ENCODE measurements around the gene DLG2.

Gene DLG2

DNA sequence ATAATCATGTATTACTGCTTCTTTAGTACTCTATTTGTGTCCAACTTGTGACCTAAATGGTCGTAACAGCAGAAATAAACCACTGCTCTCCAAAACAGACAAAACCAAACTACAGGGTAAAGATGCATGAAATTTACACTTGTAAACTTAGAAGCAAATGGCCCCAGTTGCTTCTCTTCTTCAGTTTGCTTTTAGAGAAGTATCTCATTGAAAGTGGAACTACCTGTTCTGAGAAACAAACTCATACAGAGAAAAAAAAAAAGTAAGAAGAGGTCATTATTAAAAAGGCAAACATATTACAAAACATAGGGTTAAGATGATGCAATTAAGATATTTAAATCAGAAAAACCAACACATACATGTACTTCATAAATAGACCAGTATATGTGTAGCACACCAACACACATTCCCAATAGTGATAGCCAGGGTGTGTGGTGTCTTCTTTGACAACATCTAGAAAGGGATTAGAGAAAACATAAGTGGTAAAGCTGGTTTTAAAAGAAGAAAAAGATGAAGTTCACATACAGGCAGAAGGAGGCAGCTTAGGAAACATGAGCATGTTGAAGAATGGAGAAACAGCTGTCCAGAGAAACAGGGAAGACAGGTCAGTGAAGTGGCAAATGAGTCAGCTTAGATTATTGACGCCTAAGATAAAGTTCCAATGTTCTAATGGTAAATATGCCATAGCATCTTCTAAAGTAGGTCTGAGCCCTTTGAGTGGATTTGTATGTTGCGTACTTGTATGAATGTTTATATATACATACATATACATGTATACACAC is 1496.3 kb downstream of the DLG2 start:
- no peak for DNase-seq (ENCODE audit: low read depth in 2 of 2)

DNA sequence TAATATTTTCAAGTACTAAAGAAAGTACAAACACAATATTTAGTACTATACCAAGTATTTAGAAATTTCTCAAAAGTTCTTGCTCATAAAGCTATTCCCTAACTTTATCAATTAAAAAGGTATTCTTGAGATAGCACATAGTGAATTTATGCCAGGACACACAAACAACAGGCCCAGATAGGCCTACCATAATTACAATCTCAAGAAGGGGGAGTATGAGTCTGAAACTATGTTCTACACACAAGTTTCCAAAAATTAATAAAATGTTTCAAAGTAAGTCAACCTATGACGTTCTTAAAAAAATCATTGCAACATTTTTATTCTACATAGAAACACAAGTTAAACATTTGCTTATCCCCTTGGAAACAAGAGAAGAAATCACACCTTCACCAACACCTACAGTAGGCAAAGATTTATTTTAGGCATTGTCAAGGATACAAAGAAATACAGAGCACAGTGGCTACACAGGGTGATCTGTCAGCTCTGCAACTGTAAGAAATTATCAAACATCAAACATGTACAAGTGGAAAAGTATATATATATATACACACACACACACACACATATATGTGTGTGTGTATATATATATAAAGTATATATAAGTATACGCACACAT is 1497.1 kb downstream of the DLG2 start:
- DNase-seq (ENCODE audit: low read depth in 2 of 2): no peak

DNA sequence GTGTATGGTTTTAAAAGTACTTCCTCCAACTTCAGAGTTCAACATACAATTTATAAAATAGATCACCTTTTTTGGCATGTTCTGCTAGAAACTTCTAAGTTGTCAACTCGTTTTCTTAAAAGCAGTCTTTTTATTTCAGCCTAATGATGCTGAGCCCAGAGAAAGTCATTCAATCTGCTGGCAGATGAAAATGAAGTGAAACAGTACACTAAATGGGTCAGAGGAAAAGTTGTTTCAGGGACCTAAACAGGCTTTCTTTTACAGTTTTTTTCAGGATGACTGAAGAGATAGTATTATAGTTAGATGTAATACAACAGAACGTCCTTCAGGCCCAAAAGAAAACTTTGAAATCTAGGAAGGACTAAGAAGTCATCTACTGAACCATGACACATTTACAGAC is 1498.3 kb downstream of the DLG2 start:
- DNase-seq (ENCODE audit: low read depth in 2 of 2): no peak

DNA sequence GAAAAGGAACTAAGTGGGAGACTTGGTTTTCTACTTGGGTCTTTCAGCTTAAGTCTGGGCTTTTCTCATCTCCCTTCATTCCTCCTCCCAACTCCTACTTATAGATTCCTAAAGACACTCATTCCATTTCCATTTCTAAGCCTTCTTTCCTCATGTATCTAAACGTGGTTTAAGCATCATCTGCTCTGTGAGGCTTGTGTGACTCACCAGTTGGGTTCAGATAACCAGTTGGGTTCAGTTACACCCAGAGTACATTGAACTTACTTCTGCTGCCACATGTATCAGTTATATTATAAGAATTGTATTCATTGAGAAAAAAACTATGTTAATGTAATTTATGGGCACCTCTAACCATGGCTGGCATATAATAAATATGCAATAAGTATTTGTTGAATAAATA is 1509.8 kb downstream of the DLG2 start:
- DNase-seq (ENCODE audit: low read depth in 2 of 2): no peak

DNA sequence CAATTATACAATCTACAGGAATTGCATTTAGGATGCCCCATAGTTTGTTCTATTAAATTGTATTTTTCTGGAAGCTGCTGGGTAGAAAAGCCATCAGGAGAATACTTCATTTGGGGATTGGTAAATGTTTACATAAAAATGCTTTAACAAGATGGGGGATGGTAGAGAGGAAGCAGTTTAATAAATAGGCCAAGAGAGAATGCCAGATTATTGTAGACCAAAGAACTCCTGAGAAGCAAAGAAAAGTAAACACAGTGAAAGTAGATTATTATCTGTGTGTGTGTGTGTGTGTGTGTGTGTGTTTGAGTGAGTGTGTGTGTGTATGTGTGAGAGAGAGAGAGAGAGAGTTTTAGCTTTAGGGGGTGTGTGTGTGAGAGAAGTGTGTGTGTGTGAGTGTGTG is 1520.6 kb downstream of the DLG2 start:
- no peak for DNase-seq (ENCODE audit: low read depth in 2 of 2)

DNA sequence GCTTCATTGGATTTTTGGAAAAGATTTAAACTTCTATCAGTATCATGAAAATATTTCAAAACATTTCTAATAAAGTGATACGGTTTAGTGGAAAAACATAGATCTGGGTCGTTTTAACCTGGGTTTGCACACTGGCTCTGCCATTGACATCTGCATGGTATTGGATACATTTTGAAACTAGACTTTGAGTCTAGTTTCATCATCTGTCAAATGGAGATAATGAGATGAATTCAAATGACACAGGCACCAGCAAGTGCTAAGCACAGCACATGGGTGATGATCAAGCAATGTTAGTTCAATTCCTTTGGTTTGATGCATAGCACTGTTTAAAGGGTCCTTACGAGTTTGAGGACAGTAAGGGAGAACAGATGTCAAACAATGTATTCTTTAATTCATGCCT is 1522.0 kb downstream of the DLG2 start:
- no peak for DNase-seq (ENCODE audit: low read depth in 2 of 2)

DNA sequence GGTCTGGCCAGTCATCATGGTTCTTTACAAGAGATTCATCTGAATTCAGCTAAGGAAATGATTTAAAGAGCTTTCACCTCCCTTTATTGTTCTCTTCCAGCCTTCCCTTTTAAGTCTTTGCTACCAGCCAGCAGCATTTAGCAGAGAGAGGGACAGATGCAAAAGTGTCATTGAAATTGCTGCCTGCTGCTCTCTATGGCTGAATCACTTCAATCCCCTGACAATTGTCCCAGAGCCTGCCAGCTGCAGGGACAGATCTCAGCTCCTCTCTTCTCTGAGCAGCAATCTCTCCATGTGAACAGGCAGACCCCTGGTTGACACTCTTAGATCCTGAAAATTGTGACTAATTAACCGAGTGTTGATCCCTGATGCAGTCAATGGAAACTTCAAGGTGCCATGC is 1524.0 kb downstream of the DLG2 start:
- no peak for DNase-seq (ENCODE audit: low read depth in 2 of 2)

DNA sequence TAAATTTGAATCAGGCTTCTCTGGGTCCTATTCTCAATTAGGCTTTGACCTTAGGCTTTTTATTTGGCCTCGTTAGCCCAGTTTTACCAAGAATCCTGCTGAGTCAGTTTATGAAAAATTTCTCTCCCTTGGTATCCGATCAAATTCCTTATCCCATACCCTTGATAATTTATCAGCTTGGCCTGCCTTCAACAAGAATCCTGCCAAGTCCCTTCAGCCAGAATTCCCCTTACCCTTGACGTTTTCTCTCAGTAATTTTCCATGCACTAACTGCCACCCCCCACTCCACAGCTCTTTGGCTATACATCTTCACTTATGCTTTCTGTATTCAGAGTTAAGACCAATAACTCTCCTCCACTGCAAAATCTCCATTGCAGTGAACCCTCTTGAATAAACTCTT is 1530.0 kb downstream of the DLG2 start:
- no peak for DNase-seq (ENCODE audit: low read depth in 2 of 2)

DNA sequence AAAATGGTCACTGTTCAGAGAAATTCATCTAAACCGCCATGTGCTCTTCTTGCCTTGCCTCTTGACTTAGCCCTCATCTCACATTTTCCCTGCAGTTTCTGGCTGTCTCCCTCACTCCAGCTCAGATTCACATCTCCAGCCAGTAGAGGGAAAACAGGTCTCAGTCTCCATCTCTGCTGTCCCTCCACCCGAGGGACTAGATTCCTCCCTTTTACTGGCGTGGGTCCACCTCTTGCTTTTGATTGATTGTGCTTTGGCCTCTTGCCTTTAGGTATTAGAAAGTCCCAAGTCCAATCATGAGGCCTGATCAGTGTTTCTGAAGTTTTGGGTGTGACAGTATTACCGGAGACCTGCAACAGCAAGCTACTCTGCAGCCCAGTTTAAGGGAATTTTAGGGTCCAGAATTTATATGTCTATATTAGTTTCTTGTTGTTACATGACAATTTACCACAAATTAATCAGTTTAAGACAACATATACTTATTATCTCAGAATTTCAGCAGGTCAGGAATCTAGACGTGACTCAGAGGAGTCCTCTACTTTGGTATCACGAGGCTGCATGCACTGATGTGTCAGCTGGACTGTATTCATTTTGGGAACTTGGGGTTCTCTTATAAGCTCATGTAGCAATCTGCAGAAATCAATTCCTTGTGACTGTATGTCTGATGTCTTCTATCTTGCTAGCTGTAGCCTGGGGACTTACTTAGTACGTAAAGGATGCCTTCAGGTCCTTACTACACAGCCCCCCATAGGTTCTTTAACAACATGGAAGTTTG is 1535.7 kb downstream of the DLG2 start:
- DNase-seq (ENCODE audit: low read depth in 2 of 2): no peak

DNA sequence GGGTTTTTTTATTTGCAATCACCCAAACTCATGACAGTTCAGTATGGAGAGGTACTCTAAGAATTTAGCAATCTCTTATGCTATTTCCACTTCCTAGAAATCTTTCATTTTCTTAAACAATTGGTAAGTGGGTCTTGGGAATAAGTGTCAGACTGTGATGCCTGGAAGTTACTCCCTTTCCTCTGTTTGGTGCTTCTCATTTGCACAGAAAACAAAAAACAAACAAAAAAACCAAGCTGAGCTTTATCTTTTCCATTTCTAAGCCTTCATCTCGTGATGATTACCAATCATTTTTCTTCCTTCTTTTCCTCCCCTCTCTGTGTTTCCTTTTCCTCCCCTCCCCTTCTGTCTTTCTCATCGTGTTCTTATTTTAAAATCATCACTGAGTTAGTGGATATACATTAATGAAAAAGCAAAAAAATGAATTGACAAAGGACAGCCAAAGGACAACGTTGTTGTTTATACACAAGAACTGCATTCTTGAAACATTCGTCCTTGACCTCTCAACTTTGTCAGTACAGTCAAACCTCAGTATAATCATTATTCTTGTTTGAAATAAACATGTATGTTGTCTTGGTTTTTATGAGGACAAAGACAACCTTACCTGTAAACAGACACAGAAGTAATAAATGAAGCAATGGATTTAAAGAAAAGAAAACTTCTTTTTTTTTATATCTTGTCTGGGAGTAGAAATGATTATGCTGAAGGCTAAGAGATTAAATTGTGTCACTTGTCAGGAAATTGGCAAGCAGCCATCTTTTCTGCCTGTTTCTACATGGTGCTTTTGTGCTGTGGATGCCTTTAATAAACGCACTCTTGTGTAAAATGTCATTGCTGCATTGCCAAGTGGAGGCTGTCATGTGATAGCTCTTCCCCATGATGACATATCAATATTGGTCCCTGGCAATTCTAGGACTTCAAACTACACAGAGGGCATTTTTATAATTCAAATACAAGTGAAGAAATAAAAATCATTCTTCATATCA is 1537.8 kb downstream of the DLG2 start:
- DNase-seq (ENCODE audit: low read depth in 2 of 2): no peak

DNA sequence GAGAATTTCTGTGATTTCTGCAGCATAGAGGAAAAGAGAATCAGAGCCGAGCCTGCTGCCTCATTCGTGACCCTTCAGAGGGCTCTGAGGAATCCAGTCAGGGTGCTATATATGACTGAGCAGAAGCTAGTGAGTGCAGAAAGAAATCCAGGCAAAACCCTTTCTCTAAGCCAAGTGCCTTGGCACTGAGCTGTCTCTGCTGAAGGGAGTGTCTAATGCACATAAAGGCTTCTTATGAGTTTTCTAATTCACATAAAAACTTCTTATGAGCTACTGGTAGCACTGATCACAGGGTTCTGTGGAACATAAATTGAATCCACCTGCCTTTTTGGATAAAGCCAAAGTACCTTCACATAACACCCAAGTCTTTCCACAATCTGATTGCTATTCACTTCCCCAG is 1555.3 kb downstream of the DLG2 start:
- no peak for DNase-seq (ENCODE audit: low read depth in 2 of 2)

DNA sequence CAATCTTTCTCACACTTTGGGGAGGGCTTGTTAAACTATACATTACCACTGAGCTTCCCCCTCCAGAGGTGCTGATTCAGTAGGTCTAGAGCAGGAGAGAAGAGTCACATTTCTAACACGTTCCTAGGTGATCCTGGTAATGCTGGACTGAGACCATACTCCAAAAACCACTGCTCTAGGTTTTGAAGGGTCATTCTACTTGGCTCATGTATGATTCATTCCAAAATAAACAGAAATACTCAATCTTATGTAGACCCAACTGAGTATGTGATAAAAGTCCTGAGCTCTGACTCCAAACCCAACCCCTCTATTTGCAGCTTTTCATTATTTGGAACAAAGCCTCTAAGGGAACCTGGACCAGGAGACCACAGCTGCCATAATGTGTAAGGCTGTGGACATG is 1558.1 kb downstream of the DLG2 start:
- no peak for DNase-seq (ENCODE audit: low read depth in 2 of 2)

DNA sequence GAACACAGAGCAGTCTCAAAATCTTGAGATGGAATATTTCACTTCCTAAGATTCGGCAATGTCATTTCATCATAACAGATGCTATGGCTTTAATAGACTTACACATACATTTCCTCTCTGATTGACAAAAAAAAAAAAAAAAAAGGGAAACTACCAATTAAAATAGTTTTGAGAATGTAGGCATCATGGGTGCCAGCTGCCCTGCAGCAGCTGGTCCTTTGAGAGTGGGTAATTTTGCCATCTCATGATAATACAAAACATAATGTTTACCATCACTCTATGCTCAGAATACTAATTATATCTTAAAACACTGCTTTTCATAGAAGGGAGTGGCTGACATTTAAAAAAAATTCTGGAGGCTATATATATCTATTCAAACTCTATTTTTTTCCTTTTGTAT is 1565.4 kb downstream of the DLG2 start:
- DNase-seq (ENCODE audit: low read depth in 2 of 2): no peak

DNA sequence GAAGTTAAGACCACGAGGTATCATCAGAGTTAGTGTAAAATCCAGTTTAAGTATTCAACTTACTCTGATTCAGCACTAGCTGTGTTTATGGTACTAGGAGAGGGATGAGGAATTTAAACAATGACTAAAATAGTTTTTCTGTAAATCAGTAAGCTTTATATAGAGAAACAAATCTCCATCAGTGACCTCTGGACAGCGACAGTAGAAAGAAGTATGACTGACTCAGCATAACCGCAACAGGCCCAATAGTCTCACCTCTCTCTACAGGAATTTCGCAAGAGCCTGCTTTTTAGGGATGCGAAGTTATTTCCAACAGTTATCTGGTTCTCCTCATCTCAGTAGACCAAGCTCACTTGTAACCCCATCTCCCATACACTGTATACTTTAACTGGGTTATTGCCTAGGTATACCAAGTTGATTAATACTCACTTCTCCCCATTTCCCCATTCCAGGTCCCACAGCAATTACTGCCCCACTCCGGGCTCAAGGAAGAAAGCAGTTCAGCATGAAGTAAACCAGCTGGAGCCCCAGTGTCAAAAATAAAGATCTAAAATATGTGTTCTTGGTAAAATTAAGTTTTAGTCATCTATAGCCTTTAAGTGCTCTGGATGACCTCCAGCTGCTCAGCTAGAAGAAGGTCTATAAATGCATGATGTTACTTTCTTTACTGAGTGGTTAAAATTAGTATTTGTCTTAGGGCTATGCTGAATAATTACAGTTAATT is 1570.3 kb downstream of the DLG2 start:
- no peak for DNase-seq (ENCODE audit: low read depth in 2 of 2)

DNA sequence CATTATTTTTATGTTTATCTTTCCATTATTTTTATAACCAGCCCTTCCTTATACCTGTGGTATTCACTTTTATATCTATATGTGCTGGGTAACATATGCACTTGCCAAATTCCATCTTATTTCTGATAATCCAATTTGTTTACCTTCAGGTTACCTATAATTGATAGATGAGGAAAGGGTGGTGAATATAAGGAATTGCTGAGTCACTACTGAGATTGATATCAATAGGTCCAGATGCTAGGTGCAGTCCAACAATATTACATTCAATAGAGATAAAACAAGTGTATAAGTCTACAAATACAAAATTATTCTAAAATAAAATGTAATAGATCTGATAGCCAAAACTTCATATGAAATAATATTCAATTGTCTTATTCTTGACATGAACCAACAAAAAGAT is 1582.0 kb downstream of the DLG2 start:
- DNase-seq (ENCODE audit: low read depth in 2 of 2): no peak

DNA sequence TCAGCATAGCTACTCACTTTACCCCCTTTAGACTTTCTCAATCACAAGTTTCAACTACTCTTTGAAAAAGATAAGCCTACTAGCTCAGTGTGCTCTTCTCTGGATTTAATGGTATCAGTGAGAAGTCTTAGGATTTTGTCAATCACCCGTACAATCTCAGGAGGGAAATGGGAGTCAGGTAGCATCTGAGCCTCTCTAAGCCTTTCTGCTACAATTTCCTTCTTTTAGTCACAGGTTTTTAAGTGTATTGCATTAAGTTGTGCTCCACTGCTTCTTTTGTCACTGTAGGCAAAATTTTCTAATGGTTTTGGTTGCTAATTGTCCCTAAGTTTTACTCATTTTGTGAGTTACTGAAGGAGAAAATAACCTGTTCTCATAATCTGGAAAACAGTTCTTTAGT is 1582.4 kb downstream of the DLG2 start:
- no peak for DNase-seq (ENCODE audit: low read depth in 2 of 2)

DNA sequence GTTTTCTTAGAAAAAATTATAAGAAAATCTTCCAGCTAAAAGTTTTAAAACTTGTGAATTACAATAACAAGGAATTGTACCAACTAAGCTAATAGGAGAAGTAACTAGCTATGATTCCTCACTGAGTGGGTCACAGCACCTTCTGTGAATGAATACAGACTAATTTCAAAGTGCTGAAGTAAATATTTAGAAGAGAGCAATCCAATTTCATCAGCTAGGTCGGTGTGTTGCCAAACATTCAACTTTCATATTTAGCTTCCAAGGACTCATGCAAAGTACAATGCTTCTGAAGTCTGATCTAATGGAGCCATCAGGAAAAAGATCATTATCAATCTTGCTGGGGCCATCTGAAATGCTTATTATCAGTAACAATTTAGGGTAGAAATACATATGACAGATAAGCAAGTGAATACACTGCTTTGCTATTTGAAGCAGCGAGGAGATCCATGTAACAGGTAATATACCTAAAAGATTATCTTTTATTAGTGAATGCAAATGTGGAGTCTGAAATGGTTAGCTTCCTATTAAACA is 1590.4 kb downstream of the DLG2 start:
- no peak for DNase-seq (ENCODE audit: low read depth in 2 of 2)

DNA sequence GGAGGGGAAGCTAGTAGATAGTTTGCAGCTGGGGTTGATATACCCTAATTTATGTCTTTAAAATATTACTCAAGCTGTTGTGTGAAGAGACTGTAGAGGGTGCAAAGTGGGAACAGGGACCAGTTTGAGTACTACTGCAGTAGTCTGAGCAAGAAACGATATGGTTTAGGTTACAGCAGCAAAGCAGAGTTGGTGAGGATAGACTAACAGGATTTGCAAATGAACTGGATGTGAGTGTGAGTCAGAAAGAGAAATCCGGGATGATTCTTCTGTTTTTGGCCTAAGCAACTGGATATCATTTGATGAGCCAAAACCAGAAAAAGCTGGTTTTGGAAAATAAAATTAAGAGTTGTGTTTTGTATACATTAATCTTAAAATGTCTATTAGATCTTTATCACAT is 1591.5 kb downstream of the DLG2 start:
- DNase-seq (ENCODE audit: low read depth in 2 of 2): no peak

DNA sequence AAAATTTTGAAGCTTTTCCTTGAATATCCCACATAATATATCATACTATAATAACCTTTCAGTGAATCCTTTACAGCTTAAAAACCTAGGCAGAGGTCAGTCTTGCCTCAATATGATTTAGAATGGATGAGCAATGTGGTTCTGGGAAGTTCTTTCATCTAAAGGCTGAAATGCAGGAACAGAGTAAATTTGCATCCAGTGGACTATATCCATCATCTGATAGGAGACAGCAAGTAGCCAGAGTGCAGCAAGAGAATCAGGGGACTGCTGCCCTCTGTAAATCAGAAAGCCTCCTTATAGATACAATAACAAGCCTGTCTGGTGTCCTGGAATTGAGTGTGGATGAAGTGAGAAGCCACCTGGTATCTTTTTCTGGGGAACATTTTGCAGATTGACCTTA is 1592.7 kb downstream of the DLG2 start:
- no peak for DNase-seq (ENCODE audit: low read depth in 2 of 2)

DNA sequence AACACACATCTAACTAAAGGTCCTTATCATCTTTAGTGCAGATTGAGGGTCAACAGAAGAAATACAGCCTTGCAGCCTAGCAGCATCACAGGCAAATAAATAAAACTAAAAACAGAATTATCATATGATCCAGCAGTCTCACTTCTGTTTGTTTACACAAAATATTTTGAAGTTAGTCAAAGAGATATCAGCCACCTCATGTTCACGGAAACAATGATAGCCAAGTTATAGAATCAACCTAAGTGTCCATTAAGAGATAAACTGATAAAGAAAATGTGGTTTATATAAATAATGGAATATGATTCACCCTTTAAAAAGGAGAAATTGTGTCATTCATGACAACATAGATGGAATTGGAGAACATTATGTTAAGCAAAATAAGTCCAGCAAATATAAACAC is 1602.9 kb downstream of the DLG2 start:
- DNase-seq (ENCODE audit: low read depth in 2 of 2): no peak

DNA sequence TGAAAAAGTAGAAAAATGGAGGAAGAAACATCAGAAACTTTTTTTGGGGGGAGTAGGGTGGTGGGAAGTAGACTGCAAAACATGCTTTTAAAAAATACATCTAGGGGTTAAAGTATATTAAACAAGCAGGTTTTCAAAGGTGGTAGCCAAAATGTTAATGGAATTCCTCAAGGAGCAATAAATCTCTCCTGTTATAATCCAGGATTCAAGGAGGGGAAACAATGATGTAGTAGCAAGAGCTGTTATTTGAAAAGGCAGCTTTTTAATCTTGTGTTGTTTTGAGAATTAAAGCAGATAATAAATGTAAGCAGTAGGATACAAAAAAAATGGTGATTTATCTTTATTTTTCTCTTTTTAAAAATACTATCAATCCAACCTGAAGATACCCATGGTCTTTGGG is 1604.4 kb downstream of the DLG2 start:
- DNase-seq (ENCODE audit: low read depth in 2 of 2): no peak

Data from stimulated activated CD4-positive, alpha-beta T cell treated with anti-CD3 and anti-CD28 coated beads, Interleukin-1b, Interleukin-23, amount 100 ng/mL, for 4 hours (primary cell).